DND-41 (cell line): Measurements from ENCODE around the gene PITPNM1.

ENCODE experiments used
- EZH2 ChIP-seq: IDR thresholded peaks from 3 replicates; pipeline ENCODE4 v1.6.1; 2012; ENCODE audit warnings: borderline replicate concordance, low read depth, mild to moderate bottlenecking, moderate library complexity, low read length, inconsistent platforms; ENCODE audit not compliant: severe bottlenecking
- TF ChIP-seq, protein P1 (sequence below): IDR thresholded peaks from 2 replicates; pipeline ENCODE4 v1.5.1; 2012; ENCODE audit warnings: borderline replicate concordance, low read length, moderate library complexity, mild to moderate bottlenecking; ENCODE audit not compliant: poor library complexity, severe bottlenecking; ENCODE audit errors: extremely low read depth

DNA sequence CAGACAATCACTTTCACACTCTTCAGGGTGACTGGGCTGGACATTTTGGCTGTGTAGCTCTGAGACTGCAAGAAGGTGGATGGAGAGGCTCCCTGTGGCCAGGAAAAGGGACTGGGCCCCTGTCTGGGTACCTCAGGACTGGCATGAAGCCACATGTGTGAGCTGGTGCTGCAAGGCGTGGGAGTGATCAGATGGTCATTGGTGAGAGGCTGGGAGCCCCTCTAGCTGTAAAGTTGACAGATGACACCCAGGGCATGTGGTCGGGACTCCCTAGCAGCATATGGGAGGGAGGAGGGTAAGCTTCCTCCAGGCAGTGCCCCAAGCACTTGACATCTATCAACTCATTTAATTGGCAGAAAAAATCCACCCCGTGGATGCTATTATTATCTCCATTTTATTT, 37.0 kb upstream of the PITPNM1 start:
- TF ChIP-seq, protein P1, sequence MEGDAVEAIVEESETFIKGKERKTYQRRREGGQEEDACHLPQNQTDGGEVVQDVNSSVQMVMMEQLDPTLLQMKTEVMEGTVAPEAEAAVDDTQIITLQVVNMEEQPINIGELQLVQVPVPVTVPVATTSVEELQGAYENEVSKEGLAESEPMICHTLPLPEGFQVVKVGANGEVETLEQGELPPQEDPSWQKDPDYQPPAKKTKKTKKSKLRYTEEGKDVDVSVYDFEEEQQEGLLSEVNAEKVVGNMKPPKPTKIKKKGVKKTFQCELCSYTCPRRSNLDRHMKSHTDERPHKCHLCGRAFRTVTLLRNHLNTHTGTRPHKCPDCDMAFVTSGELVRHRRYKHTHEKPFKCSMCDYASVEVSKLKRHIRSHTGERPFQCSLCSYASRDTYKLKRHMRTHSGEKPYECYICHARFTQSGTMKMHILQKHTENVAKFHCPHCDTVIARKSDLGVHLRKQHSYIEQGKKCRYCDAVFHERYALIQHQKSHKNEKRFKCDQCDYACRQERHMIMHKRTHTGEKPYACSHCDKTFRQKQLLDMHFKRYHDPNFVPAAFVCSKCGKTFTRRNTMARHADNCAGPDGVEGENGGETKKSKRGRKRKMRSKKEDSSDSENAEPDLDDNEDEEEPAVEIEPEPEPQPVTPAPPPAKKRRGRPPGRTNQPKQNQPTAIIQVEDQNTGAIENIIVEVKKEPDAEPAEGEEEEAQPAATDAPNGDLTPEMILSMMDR: no peak
- no peak for TF ChIP-seq EZH2
